Thyroid gland (tissue), 4 donors: ENCODE data around the gene MYOZ3.

ENCODE experiments used
- CTCF ChIP-seq, 6 experiments: fragments of 200-600 bp in 3 of 6; fragments of 450-650 bp in 3 of 6; sonication (generic) in 3 of 6; IDR thresholded peaks; one replicate each; pipeline ENCODE4 v1.5.1; 2016 to 2019; ENCODE audit warnings: antibody characterized with exemption in 6 of 6, mild to moderate bottlenecking in 2 of 6, inconsistent platforms in 1 of 6, moderate library complexity in 1 of 6
- POLR2A ChIP-seq, 2 donors: fragments of 450-650 bp; IDR thresholded peaks; one replicate each; pipeline ENCODE4 v1.6.1; 2017; ENCODE audit warnings: antibody characterized with exemption in 2 of 2, mild to moderate bottlenecking in 2 of 2, moderate library complexity in 1 of 2

- TF ChIP-seq CTCF (IDR thresholded peaks at IDR 0.05) (no peak), POLR2A (IDR thresholded peaks at IDR 0.05) (no peak)
Measured at GRCh38 chr5:150618588-150619281, 42.3 kb upstream of the MYOZ3 start.
